Motor neuron (in vitro differentiated cells): Measurements from ENCODE around the gene KLRC4. TPM values are rescaled to one million over a fixed set of nuclear protein-coding genes. Genes with fewer than 3 reads are reported as not detected.

Experiments
- ATAC-seq, 8 experiments: fragments of 200-7000 bp; cut with Tn5 transposase; replicated peaks in 6 of 8; 2 replicates each; pipeline ENCODE4 v1.8.0; 2021; ENCODE audit warnings: mild to moderate bottlenecking in 8 of 8, moderate library complexity in 8 of 8
- H3K27ac ChIP-seq, 2 donors: fragments of 250-450 bp; sonication (Bioruptor Pico); 2 replicates each; pipeline ENCODE4 v1.9.0; 2021; ENCODE audit warnings: antibody characterized with exemption in 2 of 2, mild to moderate bottlenecking in 2 of 2, moderate library complexity in 1 of 2
- H3K4me1 ChIP-seq, 2 donors: fragments of 250-450 bp; sonication (Bioruptor Pico); replicated peaks in 1 of 2; 2 replicates each; pipeline ENCODE4 v1.6.1; 2021; ENCODE audit warnings: antibody characterized with exemption in 2 of 2, mild to moderate bottlenecking in 2 of 2, moderate library complexity in 1 of 2
- H3K4me3 ChIP-seq, 5 donors: fragments of 250-450 bp; sonication (Bioruptor Pico); 2 replicates each; pipeline ENCODE4 v1.9.0; 2021; ENCODE audit warnings: antibody characterized with exemption in 5 of 5, mild to moderate bottlenecking in 5 of 5, moderate library complexity in 4 of 5
- WGBS, 10 experiments: fragments of 450-650 bp; shearing (Covaris generic); methylation state at CpG; one replicate each; pipeline ENCODE4 v1.0.0; 2022; 5-methylcytosine and 5-hydroxymethylcytosine counted together
- in situ Hi-C, 9 experiments: fragments of 400-800 bp; cut with MboI; loops; one replicate each; pipeline ENCODE4 v1.15.0; 2021; ENCODE audit warnings: low sequenced_read_pairs in 9 of 9, low pct_unique_long_range_greater_than_20kb in 2 of 9; ENCODE audit not compliant: unreplicated experiment in 9 of 9
- total RNA-seq, 8 experiments: library from RNA; unstranded; fragments of 300-600 nt; gene quantifications; 2 replicates each; pipeline versions ENCODE4 v1.2.3 to v1.2.4, GENCODE V29; 2022

Gene KLRC4
- total RNA-seq, 8 experiments from 2014 or later: 0.71 TPM; not detected in 7

DNA sequence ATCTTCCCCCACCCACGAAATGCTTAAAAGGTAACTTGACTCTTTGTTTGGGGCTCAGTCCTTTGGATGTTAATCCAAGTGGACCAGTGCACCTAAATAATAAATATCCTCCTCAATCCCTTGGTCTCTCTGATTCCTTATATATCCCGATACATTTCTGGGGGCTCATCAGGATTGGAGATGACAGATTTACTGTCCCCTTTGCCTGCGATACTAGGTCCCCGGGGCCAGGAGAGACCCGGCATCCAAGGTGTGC is 46.0 kb downstream of the KLRC4 start:
- 29 to 53% (median 33%) methylated on average over 1 to 4 of the region's 5 CpGs; no CpG with 5 or more reads in 5 of the 10 experiments for WGBS, 10 experiments
- ATAC-seq: no peak

DNA sequence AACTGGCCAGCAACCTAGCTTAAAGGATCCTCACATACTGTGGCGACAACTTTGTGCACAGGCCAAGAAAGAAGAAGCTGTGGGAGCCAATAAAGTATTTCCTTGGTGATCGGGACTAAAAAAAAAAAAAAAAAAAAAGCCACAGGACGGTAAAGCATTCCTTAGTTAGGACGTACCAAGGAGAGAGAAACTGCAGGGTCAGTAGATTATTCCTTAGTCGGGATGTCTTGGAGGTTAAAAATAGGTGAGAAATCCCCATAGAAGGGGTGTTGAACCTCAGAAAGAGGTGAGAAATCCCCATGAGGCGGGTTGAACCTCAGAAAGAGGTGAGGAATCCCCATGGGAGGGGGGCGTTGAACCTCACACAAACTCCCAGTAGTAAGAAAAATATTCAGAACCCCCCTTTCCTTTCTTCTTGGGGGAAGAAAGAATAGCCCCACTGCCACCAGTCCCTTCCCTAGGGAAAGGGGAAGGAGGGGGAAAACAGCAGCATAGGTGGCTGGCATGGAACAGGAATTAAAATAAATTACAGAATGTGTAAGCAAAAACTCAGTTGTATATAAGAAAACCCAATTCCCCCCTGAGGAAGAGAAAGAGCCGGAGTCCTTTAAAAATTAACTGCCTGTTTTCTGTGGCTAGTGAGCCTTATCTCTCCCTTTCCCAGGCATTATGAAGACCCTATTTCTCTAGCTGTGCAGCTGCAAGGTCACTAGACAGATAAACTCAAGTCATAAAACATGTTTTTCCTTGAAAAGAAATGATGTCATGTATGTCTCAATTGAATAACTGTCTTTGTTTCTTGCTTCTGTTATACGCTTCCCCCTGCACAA is 46.5 kb downstream of the KLRC4 start:
- in situ Hi-C loops: loop anchor here in 1 of 9 experiments (25.0 kb wide), 1 partner anchor 199 kb away; no protein-coding TSS in a partner anchor
- WGBS, 10 experiments: 20 to 63% (median 31%) methylated on average over 4 to 9 of the region's 9 CpGs
- H3K4me1 ChIP-seq: peaks cover 52 to 56% of the 10 kb centered on the region in 2 donors
- peak overlapping the region in 3 of 5 donors; percentile 32 to 59 (median 48) for H3K4me3 ChIP-seq
- H3K27ac ChIP-seq: peak overlapping the region; percentile 78 to 84
- ATAC-seq: no peak

More for the DNA sequence above, 46.0 kb downstream of the KLRC4 start:
- in situ Hi-C loops: loop anchor here in 1 of 9 experiments (25.0 kb wide), 1 partner anchor 199 kb away; no protein-coding TSS in a partner anchor
- H3K4me3 ChIP-seq: peak overlapping the region; percentile 30 to 59 (median 42)
- peak overlapping the region; percentile 78 to 84 for H3K27ac ChIP-seq
- peaks cover 57 to 60% of the 10 kb centered on the region in 2 donors for H3K4me1 ChIP-seq

DNA sequence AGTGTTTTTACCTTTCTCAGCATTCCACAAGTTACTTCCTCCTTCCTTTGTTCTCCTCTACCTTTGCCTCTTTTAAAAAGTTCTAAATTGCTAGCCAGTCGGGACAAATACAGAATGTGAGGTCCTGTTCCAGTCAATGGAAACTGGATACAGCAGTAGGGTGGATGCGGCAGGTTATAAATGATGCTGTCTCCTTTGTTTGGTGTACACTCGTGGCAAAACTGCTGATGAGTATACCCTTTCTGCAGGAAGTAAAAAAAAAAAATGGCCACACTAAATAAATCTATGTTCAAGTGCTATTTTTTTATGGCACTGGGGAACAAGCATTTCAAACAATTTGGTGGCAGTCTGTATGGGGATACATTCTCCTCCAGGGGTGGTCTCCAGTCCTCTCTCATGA is 47.2 kb downstream of the KLRC4 start:
- no peak for ATAC-seq
- 0 to 67% (median 31%) methylated on average over 1 to 2 of the region's 3 CpGs; no CpG with 5 or more reads in 3 of the 10 experiments for WGBS, 10 experiments

DNA sequence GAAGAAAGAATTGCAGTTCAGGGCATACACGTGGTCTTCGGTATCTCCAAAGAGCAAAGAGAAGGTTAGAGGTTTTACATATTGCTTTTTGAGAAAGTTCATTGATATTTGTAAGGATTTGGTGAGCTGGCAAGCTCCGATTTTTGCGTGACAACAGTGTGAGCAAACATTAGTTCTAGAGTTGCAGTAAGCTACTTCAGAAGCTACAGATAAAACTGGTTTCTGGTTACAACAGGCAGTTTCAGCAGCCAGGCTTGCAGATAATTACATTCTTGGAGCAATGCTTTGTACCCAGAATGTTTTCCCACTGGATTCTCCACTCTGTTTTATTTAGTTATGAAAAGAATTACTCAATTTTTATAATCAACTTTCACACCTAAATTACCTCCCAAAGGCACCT is 47.9 kb downstream of the KLRC4 start:
- WGBS, 10 experiments: 33 to 93% (median 75%) methylated on average over 2 to 4 of the region's 4 CpGs; no CpG with 5 or more reads in 2 of the 10 experiments

More for the DNA sequence above, 47.2 kb downstream of the KLRC4 start:
- Histone ChIP-seq H3K4me1 (peaks cover 50 to 53% of the 10 kb centered on the region in 2 donors), H3K27ac (peak overlapping the region; percentile 19 to 78), H3K4me3 (peak overlapping the region in 1 of 5 donors; percentile 59)
- in situ Hi-C loops: loop anchor here in 1 of 9 experiments (25.0 kb wide), 1 partner anchor 200 kb away; no protein-coding TSS in a partner anchor

DNA sequence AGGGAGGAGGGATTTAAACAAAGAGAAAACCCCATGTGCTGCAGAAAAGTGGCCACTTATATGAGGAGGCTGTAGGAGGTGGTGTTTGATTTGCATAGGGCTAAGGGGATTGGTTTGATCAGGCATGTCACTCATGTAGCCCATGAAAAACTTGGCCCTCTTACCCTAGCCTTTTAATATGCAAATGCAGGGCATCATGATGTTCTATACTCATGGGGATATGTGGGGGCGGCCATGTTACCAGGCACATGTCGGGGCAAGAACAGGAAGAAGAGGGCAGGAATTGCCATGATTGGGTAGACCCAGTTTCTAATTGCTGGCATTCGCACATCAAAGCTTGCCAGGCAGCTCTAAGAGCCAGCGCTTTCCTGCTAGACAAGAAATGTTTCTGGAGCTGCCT is 48.5 kb downstream of the KLRC4 start:
- H3K27ac ChIP-seq: no peak overlapping the region
- H3K4me1 ChIP-seq: peaks cover 38 to 41% of the 10 kb centered on the region in 2 donors
- ATAC-seq: peak in 2 of 8 experiments; percentile 8 to 20
- no peak overlapping the region for H3K4me3 ChIP-seq
- in situ Hi-C loops: loop anchor here in 1 of 9 experiments (25.0 kb wide), 1 partner anchor 201 kb away; no protein-coding TSS in a partner anchor
- 80 to 100% (median 91%) methylated on average over 1 to 4 of the region's 4 CpGs; no CpG with 5 or more reads in 2 of the 10 experiments for WGBS, 10 experiments

More for the DNA sequence above, 47.9 kb downstream of the KLRC4 start:
- in situ Hi-C loops: loop anchor here in 1 of 9 experiments (25.0 kb wide), 1 partner anchor 201 kb away; no protein-coding TSS in a partner anchor
- Histone ChIP-seq H3K27ac (no peak overlapping the region), H3K4me1 (peaks cover 43 to 46% of the 10 kb centered on the region in 2 donors), H3K4me3 (no peak overlapping the region)
- no peak for ATAC-seq

DNA sequence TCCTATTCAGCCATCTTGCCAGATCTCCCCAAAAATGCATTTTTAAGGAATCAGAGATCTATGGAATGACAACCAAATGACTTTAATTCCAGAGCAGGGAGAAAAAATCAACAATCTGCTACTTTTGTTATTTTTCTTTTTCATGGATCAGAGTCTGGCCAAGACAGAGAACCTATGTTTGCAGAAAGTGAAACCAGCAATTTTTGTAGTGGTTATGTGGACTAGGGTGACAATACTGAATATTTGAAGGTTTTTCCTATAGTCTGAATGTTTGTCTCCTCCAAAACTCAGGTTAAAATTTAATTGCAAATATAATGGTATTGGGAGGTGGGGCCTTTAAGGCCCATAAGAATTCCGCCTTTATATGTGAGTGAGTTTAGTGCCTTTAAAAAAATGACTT is 50.6 kb downstream of the KLRC4 start:
- peaks cover 29 to 31% of the 10 kb centered on the region in 2 donors for H3K4me1 ChIP-seq
- in situ Hi-C loops: loop anchor here in 1 of 9 experiments (25.0 kb wide), 1 partner anchor 203 kb away; no protein-coding TSS in a partner anchor
- no peak overlapping the region for H3K27ac ChIP-seq
- ATAC-seq: no peak
- no peak overlapping the region for H3K4me3 ChIP-seq
- 83 to 100% (median 100%) methylated on average over 1 of the region's 1 CpG; no CpG with 5 or more reads in 2 of the 10 experiments for WGBS, 10 experiments

DNA sequence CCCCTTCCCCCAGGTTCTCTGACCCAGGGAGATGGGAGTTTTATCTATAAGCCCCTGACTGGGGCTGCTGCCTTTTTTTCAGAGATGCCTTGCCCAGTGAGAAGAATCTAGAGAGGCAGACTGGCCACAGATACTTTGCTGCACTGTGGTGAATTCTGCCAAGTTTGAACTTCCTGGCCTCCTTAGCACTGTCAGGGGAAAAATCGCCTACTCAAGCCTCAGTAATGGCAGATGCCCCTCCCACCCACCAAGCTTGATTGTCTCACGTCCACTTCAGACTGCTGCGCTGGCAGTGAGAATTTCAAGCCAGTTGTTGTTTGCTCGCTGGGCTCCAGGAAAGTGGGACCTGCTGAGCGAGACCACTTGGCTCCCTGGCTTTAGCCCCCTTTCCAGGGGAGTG is 51.4 kb downstream of the KLRC4 start:
- in situ Hi-C loops: loop anchor here in 1 of 9 experiments (25.0 kb wide), 1 partner anchor 204 kb away; no protein-coding TSS in a partner anchor
- WGBS, 10 experiments: 61 to 71% (median 67%) methylated on average over 1 to 5 of the region's 5 CpGs; no CpG with 5 or more reads in 6 of the 10 experiments
- Histone ChIP-seq H3K27ac (no peak overlapping the region), H3K4me1 (peaks cover 20 to 23% of the 10 kb centered on the region in 2 donors), H3K4me3 (no peak overlapping the region)
- ATAC-seq: no peak

Other genes with a start within 250 kb of the KLRC4 start
- 1 to 10 TPM in 1 of 8 experiments, under 1 TPM in 1, not detected in 6; 0.47 to 1.4 TPM for gene OLR1, start 237.6 kb downstream of the KLRC4 start, total RNA-seq
- under 1 TPM in 3 of 8 experiments, not detected in 5; 0.14 to 0.32 (median 0.28) TPM for gene TMEM52B, start 230.7 kb downstream of the KLRC4 start, total RNA-seq
- gene GABARAPL1, start 196.9 kb downstream of the KLRC4 start, total RNA-seq: 100 to 1,000 TPM in 5 of 8 experiments, 10 to 100 TPM in 3; 82.0 to 245 (median 106) TPM
- gene KLRD1, start 101.9 kb downstream of the KLRC4 start, total RNA-seq: under 1 TPM; 0.04 to 0.54 (median 0.18) TPM
- 1 to 10 TPM in 2 of 8 experiments, under 1 TPM in 6; 0.13 to 1.9 (median 0.53) TPM for gene KLRK1, start 19.7 kb downstream of the KLRC4 start, total RNA-seq
- gene KLRC3, start 10.8 kb upstream of the KLRC4 start, total RNA-seq: 1 to 10 TPM in 1 of 8 experiments, not detected in 7; 2.3 TPM
- gene KLRC2, start 26.3 kb upstream of the KLRC4 start, total RNA-seq: 1 to 10 TPM in 1 of 8 experiments, not detected in 7; 5.6 TPM
- under 1 TPM in 1 of 8 experiments, not detected in 7; 0.24 TPM for gene KLRC1, start 43.6 kb upstream of the KLRC4 start, total RNA-seq
- 1 to 10 TPM; 1.1 to 8.5 (median 1.7) TPM for gene EIF2S3B, start 96.1 kb upstream of the KLRC4 start, total RNA-seq
- 10 to 100 TPM; 19.7 to 33.3 (median 30.2) TPM for gene MAGOHB, start 203.9 kb upstream of the KLRC4 start, total RNA-seq